Fibroblast of gingiva (primary cell): Measurements from ENCODE around the gene GULP1.

Experiments used
- DNase-seq: peaks from one replicate; pipeline ENCODE4 v3.0.0-alpha.2; 2011; ENCODE audit warnings: low read depth

The GULP1 gene

DNA sequence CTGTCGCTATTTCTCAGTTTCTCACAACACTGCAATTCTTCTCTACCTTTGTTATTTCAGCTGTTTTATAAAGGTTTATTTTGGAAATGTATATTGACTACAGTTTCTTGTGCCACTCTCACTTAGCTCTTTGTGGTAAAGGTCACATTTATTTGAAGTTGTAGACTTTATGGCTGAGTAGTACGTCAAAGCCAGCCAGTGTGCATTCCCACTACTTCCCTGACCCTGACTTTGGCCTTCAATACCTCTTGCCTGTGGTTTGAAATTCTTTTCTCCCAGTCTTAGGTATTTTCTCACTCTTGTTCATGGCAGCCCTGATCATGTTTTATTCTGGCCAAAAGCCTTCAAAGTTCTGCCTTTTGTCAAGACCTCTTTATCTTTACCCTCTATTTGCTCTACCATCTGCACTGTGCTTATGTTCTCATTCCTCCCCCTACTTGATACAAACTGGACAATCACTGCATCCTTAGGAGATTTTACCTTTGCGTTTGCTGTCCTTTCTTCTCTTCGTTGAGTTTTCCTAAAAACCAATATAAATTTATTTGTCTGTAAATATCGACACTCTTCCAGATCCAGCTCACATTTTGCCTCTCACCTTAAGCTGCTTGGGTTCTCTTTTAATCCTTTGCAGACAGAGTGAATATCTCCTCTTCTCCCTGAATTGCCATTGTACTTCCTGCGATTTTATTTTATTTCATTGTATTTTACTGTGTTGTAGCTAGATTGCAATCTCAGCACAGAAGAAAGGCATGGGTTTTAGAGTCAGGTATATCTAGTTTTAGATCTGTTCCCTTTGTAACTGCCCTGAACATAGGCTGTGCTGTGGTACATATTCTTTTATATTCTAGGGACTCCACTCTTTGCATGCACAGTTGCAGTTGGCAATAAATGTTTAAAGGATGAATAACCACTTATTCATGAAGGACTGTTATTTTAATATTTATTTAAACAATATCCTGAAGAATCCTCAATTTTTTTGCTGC is 31.2 kb downstream of the GULP1 start:
- no peak for DNase-seq

DNA sequence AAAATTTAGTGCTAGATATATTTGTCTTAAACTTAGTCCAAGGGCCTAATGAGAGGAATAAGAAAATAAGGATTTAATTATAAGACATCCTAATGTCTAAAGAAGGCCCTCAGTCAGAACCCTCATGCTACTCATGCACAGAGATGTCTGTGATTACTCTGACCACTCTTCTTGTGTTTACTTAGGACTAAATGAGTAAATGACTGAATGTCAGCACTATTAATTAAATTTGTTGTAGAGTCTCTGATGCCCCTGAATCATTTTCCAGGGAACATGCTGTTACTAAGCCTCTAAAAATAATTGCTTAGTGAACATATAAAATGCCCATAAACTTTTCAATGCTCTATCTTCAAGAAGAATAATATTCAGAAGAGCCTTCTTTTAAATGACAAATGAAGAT is 32.4 kb downstream of the GULP1 start:
- no peak for DNase-seq

DNA sequence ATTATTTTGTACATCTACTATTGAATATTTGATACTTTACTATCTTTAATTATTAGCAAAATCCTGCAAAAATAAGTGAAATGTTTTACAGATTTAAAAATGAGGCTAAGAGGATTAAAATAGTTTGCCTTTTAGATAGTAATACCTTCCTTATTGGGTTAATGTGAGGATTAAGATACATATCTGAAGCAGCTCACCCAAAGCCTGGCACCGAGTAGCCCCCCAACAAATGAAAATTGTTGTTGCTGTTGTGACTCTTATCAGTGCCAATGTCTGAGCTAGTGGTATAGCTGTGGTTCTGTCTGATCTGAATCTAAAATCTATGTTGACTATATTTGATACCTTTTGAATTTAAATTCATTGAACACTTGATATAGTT is 34.6 kb downstream of the GULP1 start:
- no peak for DNase-seq

DNA sequence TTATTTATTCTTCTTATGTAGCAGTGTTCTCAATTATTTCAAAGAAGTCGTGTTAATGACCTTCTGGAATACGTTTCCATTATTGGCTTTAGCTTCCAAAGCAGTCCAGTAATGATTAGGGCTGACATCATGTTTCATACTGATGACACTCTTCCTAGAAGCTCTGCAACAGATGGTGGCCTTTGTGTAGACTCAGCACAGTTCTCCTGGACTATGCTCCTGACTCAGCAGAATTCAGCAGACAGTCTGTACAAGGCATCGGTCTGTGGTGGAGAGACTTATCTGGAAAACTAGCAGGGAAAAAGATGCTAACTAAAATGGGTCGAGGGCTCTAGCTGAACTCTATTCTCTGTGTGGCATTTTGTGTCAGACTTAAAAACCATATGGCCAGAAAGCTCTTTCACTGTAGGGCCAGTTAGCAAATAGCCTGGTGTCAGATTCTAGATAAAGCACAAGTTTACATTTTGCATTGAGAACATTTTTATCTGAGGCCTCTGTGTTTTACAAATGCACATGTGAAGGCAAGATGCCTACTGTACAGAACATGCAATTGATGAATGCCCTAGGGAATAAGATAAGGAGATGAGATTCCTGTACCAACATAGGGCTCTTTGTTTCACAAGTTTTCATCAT is 35.1 kb downstream of the GULP1 start:
- DNase-seq: peak; percentile 74

DNA sequence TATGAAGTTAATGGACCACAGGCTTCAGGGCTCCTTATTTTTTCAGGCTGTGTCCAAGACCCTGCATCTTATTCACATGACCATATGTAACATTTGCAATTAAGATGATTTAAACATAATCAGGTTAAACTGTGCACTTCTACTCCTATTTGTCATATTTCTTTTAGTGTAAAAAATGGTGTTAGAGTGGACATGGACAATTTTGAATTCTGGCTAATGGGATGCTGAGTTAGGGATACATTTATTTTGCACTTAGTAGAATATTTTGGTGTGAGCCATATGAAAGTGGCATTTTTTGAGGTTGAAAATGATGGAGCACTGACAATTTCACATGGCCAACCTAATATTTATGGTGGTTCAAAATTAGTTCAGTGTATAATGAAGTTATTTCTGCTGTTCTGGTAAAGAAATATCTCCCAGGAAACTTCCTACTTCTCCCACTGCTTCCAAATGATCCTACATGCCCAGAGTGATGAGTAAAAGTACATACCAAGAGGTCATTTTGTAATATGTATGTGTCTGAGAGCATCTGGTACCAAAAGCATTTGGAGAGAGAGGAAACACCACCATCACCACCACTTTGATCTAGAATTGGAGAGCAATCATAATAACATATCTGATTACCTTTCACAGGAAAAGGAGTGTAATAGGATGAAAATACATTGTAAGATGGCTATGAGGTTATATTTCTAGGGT is 36.0 kb downstream of the GULP1 start:
- peak; percentile 26 for DNase-seq

DNA sequence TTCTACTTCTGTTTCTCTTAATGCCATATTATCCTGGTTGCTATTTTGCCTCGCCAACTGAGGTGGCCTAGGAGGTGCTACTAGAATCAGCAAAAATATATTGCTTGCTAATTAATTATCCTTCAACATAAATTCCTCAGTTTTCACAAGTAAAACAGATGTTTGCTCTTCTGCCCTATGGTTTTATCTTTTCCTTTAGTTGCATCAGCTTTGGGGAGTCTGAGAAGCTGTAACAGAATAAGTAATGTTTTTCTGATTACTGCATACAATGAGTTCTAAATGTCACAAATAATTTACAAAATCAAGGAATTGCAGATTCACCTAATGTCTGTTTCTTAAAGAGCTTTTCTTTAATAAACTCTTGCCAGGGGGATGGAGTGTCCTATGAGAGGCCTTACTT is 36.7 kb downstream of the GULP1 start:
- DNase-seq: no peak

DNA sequence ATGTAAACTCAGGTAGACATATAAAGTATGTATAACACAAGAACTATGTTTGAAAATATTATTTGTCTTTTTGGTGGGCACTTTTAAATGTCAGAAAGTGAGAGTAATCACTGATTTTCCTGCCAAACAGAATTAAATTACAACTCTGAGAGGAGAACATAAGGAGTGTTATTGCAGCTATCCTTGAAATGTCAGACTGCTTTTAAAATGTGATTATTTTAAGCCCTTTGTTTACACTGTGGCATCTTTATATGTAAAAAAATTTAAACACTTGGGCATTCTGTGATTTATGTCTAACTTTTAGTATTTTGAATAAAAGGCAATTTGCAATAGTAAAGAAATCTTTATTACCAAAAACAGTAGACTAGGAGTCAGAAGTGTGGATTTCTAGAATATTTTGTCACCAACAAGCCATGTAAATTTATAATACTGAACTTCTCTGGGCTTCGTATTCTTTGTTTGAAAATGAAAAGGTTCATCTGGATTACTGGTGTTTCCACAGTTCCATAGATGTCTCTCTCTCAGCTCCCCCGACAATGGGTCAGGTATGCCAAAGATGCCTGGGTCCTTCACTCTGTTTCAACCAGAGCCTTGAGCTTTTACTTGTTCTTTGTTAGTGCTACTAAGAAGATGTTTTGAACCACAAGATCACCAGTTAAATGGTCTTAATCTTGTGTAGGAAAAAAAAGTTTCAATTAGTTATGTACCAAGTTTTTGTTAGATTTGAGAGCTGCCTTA is 38.8 kb downstream of the GULP1 start:
- no peak for DNase-seq

DNA sequence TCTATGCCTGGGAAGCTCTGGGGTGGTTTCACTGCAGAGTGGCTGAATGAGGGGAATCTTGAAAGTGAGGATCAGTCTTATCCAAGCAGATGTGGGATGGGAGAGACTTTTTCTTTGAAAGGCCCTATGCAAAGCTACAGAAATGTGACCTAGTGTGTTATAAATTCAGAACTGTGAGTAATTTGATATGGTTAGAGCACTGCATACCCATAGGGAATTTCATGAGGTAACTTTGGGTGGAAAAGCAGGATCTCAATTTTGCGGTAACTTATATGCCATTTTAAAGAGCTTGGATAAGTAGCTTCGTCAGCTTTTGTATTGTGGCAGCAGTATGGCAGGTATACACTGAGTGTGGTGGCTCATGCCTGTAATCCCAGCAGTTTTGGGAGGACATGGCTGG is 40.9 kb downstream of the GULP1 start:
- DNase-seq: no peak

DNA sequence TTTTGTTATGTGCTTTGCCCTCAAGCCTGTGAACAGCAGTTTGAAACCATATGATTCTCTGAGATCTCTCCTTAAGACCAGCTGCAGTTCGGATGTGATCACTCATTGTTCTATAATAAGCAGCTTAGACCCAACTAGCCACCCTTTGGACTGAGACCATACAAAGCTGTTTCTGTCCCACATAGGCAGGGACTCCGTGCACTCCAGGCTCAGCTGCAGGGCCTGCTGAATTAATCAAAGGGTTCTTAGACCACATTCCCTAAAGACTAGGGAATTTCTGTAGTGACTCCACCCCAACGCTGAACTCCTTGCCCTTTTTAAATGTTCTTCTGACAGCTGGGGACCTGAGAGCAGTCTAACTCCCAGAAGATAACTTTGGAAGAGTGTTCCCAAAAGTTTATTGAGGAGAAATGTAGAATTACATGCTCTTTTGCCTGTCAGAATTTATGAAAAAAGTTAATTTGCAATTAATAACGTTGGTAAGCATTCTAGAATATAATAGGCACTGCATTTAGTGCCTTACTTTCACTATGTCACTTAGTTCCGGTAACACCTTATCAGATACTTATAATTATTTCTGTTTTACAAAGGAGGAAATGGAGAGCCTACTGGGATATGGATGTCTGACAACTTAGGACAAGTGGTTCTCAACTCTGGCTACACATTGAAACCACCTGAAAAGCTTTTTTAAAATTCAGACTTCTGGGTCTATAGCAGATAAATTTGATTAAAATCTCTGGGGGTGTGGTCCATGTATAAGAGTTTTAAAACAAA is 42.3 kb downstream of the GULP1 start:
- DNase-seq: no peak

DNA sequence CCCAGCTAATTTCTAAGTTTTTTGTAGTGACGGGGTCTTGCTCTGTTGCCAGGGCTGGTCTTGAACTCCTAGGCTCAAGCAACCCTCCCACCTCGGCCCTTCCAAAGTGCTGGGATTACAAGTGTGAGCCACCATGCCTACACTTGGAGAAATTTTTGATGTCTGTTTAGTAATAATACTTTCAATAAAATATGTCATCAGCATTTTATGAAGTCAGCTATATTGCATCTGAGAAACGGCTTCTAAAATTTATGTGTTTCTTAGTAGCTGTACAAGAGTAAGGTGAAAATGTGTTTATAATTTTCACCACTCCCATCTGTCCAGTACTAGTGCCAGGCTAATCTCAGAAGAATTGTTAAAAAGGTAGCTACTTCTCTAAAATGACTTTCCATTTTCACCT is 46.8 kb downstream of the GULP1 start:
- DNase-seq: no peak

DNA sequence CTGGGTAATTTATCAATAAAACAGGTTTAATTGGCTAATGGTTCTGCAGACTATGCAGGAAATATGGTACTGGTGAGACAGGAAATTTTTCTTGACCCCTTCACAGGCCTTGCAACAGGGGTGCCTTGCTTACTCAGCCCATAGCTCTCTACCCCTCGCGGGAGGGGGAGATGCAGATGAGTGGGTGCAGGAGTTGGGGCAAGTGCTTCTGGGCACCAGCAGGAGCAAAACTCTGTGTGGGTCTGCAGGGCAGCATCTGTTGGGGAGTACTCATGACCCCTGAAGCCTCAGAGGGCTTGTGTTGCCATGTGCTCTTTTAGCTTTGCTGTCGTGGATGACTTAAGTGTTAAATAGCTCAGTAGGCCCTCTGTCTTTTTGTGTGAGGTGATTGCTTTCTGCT is 48.6 kb downstream of the GULP1 start:
- DNase-seq: no peak

DNA sequence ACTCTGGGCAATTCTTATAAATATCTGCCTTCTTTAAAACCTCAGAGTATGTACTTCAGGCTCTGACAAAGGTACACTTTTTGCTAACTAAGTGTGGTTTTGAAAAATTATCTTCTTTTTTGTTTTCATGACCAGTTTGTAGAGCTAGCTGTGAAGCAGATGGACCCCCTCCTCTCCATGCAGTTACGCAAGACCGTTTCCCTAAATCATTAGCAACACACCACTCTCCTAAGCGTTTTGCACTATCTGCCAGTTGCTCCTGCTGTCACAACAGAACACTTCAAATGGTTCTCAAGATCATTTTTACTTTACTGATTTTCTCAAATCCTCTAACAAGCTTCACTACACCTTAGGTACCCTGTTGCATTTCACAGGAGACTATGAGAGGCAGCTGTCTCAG is 53.3 kb downstream of the GULP1 start:
- DNase-seq: no peak

DNA sequence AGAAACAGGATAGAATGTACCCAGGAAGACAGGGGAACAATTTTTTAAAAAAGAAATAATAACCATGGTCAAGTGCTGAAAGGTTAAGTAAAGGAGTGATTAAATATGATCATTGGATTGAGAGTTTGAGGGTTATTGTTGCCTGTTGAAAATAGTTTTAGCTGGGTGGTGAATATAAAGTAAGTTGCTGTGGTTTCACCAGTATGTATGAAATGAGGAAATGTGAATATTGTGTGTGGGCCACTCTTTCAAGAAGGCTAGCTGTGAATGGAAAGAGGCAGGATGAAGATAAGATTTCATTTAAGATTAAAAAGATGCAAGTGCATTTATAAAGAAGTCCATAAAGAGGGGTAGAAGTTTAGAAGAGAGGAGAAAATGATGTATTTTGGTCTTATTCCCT is 53.8 kb downstream of the GULP1 start:
- DNase-seq: no peak

DNA sequence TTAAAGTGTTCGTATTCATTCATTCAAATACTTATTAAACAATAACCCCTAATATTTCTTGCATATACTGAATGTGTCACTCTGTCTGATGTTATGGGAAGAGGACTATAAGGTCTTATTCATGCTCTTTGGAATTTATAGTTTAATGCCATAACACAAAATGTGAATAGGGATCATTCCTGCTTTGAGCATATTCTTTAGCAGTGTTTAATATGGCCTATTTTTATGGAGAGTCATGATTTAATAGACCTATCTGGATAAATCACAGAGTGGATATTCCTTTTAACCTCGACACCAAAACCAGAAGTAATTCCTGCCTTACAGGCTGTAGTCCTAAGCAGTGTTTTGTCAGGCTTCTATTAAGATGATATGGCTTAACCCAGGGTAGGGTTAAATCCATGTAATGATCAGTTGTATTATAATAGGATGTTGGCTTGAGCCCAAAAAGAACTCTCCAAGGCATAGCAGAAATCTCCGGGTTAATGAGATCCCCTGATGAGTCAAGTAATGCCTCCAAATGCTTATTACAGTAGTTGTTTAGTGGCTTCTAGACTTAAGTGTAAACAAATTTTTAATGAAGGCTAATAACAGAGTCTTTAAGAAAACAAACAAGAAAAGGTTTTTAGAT is 54.3 kb downstream of the GULP1 start:
- no peak for DNase-seq

DNA sequence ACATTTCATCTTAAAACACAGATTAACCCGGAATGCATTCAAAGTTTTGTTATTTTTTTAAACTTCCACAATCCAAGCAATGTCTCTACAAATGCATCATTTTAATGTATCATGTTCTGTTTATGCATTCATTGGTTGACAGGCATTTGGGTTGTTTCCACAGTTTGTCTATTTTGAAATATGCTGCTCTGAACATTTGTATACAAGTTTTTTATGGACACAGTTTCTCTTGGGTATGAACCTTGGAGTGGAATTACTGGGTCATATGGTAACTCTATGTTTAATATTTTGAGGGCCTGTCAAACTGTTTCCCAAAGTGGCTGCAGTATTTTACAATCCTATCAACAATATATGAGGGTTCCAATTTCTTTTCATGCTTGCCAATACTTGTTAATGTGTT is 57.3 kb downstream of the GULP1 start:
- DNase-seq: peak; percentile 92

DNA sequence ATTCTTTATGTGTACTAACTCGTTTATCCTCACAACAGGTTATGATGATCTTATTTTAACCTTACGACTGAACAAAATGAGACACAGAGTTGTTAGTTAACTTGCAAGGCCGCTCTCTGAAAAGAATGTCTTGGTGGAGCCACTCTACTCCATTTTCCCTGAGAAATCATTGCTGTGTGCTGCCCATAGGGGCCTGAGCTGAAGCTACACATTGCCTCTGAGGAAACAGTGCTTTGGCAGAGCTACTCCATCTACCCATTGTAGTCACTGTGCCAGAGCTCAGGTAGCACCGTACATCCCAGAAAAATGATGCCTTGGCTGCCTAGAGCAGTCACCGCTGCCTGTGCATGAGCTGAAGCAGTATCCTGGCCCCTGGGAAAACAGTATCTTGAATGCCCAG is 61.6 kb downstream of the GULP1 start:
- DNase-seq: no peak

DNA sequence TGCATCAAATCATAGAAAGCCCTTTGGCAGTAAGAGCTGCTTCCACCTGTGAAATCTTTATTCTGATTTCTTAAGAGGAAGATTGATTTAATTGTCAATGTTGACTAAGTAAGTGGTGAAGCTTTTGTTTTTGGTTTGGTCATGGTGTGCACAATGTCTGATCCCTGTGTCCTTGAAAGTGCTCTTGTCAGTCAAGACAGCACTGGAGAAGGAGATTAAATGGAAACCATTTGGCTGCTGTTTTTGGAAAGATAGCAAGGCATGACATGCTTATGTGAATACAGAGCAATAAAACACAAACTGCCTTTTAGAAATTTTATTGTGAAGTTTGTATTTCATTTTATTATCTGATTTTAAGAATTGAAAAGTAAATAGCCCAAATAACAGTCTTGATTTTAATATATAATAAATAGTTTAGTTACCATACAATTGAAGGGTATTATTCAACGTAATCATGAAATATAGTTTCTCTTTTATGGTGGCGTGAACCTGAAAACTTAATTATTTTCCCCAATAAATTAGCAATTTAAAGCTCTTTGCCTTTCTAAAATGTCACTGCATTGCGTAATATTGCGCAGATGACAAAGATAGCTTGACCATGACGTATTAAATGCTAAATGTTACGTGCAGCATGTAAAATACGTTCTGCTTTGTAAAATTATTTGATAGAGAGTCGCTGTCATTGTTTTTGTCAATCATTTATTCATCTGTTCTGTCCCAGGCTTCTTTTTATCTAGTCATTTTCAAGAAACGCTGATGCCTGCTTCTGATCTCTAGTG is 69.0 kb downstream of the GULP1 start:
- no peak for DNase-seq

DNA sequence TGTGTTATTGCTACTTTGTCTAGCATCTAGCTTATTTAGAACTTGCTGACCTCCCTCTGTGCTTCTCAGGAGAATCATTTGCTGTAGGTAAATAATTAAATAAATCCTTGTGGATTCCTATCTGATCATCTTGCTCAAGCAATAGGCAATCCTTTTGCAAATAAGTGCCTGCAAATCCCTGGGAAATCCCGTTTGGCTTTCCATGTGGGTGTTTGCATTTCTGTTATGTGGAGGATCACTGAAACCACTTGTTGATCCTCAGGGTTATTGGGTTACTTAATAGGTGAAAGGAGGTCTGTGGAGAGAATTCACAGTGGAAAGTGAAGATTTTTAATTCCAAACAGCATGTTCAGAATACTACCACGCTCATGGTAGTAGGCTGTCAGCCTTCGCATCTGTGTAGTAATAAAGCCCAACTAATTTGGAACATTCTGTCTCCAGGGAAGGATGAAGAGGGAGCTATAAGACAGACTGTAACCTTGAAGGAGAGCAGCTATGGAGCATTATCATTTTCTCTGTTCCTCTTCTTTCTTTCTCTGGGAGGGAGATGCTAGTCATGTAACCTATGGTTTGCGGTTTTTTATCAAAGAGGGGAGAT is 72.5 kb downstream of the GULP1 start:
- no peak for DNase-seq

DNA sequence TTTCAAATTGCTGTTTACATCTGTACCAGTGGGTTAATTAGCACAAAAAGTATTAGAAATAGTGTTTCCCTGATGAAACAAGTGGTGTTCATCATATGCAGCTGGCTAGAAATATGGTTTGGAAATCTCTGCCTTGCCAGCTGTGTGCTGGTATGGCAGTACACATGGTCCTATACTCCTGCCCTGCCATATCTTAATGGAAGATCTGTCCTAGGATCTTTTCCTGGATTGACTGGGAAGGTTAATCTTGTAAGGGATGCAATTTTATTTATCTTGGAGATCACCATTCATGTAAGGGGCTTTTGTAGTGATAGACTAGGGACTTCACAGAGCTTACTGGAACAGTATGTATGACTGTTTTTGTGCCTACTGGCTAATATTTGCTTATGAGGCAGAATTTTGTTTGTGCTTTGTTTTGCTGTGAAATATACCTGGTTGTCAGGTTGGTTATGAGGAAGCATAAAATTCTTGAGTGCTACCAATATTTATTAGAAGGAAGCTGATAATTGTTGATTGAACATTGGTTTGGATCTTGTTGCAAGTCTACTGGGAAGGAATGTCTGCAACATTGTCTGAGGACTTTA is 73.5 kb downstream of the GULP1 start:
- no peak for DNase-seq
